B cell (primary cell): ENCODE results near the gene QSOX2.

Experiments
- CTCF ChIP-seq: fragments of 200-600 bp; IDR thresholded peaks from one replicate; pipeline ENCODE4 v1.8.0; 2022; ENCODE audit warnings: antibody characterized with exemption, mild to moderate bottlenecking
- EZH2 ChIP-seq: IDR thresholded peaks from 2 replicates; pipeline ENCODE4 v1.6.1; 2012; ENCODE audit warnings: borderline replicate concordance, low read depth, mild to moderate bottlenecking, moderate library complexity, low read length; ENCODE audit not compliant: insufficient read depth, poor library complexity, severe bottlenecking

- TF ChIP-seq CTCF (no peak), EZH2 (no peak)
These were observed 16.2 kb upstream of the QSOX2 start for GRCh38 chr9:136261686-136262430.
